SH-SY5Y (cell line): Measurements from ENCODE around the gene LRRN3.

Experiments used
- GATA2 ChIP-seq: IDR thresholded peaks from 2 replicates; pipeline ENCODE4 v1.6.1; 2011; ENCODE audit warnings: mild to moderate bottlenecking, low read depth, low read length
- GATA3 ChIP-seq: IDR thresholded peaks from 2 replicates; pipeline ENCODE4 v1.6.1; 2011; ENCODE audit warnings: low read depth, mild to moderate bottlenecking, low read length, moderate library complexity

DNA sequence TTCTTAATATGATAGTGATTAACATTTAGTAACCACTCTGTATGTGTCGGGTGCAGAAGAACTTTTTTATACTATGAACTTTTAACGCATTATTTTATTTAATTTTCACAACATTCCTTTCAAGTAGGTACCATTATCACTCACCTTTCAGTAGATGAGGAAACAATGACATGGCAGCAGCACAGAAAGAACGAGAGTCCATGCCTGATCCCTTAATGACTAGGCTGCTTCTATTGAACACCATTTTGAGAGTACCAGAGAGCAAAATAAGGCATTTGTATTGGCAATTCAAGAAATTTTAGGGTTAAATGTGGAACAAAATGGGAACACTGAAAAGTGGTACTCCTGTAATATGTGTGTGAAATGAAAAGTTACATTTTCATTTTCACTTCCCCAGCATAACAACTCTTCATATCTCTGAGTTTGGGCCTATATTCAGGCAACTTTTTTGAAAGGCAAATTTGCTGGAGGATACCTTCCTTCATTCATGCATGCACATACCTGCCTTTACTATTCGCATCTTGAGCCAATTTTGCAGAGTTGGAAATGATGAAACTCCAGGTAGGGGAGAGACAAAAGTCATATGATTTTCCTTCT is 12.8 kb downstream of the LRRN3 start:
- TF ChIP-seq GATA2 (no peak), GATA3 (no peak)
